Stimulated activated CD8-positive, alpha-beta memory T cell treated with anti-CD3 and anti-CD28 coated beads, Interleukin-2, amount 100 ng/mL, for 1 hour (primary cell): ENCODE data around the gene CEACAM16.
A peak's percentile ranks its signal among the peaks of the same experiment; 100 is the strongest.
"Not testable (repeated sequence)": the region's sequence is repeated elsewhere in the genome, so short reads cannot be mapped to it uniquely, and the experiment has no call there.

Experiments
- DNase-seq, 2 donors: peaks; one replicate each; pipeline ENCODE4 v3.0.0-alpha.2; 2020; ENCODE audit warnings: low read depth in 2 of 2

CEACAM16 gene, protein sequence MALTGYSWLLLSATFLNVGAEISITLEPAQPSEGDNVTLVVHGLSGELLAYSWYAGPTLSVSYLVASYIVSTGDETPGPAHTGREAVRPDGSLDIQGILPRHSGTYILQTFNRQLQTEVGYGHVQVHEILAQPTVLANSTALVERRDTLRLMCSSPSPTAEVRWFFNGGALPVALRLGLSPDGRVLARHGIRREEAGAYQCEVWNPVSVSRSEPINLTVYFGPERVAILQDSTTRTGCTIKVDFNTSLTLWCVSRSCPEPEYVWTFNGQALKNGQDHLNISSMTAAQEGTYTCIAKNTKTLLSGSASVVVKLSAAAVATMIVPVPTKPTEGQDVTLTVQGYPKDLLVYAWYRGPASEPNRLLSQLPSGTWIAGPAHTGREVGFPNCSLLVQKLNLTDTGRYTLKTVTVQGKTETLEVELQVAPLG

DNA sequence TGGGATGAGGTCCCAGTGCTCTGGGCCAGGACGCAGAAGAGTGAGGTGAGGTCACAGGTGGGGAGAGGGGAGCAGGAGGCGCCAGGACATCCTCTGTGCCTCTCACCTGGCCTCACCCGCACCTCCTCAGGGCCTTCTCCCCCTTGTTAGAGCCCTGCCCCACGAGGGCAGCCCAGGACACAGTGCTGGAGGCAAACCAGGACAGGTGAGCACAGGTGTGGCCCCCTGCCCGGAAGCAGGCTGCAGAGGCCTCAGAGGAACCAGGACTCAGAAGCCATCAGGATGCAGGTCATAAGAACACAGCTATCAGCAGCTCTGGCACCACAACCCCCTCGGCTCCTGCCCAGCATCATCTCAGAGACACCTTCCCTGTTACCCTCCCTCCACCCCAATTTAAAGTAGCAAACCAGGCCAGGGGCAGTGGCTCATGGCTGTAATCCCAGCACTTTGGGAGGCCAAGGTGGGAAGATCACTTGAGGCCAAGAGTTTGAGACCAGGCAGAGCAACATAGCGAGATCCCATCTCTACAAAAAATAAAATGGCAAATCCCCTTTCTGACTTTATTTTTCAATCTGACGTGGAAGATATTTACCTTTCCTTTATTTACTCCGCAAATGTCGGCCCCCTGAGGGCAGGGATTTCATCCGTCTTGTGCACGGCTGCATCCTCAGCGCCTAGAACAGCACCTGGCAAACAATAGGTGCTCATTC, at the start of gene CEACAM16:
Gene CEACAM16, plus strand, starts transcription at position 660 of the 710 bp plus-strand sequence. CDS start 2,306 bp downstream, outside the sequence.
- DNase-seq: no peak

DNA sequence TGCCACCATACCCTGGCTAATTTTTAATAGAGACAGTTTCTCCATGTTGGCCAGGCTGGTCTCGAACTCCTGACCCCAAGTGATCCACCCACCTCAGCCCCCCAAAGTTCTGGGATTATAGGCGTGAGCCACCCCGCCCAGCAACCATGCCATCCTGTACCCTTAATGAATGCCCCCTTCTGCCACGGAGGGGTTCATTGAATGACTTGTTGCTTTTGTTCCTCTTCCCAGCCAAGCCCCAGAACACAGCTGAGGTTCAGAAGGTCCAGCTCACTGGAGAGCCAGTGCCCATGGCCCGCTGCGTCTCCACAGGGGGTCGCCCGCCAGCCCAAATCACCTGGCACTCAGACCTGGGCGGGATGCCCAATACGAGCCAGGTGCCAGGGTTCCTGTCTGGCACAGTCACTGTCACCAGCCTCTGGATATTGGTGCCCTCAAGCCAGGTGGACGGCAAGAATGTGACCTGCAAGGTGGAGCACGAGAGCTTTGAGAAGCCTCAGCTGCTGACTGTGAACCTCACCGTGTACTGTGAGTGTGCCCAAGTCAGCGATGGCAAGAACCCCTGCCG, 49.3 kb upstream of the CEACAM16 start:
- DNase-seq: no peak

DNA sequence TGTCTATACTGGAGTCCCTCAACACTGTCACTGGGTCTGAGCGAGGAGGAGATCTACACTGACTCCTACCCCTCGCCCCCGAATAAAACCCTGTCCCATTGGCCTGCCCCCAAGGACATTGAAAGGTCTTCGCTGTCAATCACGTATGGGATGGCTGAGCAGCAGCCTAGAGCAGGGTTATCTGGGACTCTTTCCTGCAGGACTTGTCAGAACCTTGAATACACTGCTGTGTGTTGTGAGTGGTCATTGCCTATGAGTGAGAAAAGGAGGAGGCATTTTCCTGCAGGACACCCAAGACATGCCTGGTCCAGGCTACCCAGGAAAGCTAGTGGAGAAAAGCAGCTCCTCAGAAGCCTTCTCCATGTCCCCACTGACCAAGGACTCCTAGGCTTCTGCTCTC, 45.6 kb upstream of the CEACAM16 start:
- no peak for DNase-seq

DNA sequence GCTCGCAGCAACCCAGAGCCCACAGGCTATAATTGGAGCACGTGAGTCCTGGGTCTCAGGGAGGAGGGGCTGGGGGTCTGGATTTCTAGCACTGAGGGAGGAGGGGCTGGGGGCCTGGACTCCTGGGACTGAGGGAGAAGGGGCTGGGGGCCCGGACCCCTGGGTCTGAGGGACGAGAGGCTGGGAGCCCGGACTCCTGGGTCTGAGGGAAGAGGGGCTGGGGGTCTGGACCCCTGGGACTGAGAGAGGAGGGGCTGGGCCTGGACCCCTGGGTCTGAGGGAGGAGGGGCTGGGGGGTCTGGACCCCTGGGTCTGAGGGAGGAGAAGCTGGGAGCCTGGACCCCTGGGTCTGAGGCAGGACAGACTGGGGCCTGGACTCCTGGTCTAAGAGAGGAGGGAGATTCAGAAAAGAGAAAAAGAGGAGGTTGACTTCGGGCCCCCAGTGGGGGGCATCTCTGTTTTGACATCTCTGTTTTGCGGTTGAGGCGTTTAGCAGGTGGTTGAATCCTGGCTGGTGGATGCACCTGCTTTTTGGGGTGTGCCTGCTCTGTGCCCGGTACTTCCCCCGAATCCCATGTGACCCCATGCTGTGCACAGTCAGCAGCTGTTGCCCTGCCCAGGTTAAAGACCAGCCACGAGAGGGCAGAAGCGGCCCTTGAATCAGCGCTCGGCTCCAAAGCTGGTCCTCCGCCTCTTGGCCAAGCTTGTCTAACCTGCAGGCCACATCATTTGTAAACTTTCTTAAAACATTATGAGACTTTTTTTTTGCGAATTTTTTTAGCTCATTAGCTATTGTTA, 44.8 kb upstream of the CEACAM16 start:
- DNase-seq: peak; percentile 20 to 50

DNA sequence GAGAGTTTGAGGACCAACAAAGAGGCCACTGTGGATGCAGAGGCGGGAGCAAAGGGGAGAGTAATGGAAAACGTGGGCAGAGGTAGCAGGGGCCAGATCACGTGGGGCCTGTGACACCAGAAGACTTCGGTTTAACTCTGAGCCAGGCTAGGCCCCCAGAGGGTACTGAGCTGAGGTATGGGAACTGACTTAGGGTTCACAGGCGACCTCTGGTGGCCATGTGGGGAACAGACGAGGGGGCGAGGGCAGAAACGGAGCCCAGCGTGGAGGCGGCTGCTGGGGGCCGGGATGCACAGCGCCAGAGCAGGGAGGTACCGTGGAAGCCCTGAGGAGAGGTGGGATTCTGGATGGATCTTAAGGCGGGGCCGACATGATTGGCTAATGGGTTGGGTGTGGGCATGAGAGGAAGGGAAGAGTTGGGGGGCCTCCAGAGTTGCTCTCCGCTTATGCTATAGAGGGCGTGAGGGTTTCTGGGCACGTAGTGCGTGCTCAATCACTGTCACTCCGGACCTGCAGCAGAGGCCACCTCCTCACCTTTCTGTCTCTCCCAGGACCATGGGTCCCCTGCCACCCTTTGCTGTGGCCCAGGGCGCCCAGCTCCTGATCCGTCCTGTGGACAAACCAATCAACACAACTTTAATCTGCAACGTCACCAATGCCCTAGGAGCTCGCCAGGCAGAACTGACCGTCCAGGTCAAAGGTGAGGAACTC, 41.6 kb upstream of the CEACAM16 start:
- DNase-seq: peak; percentile 27 to 48

DNA sequence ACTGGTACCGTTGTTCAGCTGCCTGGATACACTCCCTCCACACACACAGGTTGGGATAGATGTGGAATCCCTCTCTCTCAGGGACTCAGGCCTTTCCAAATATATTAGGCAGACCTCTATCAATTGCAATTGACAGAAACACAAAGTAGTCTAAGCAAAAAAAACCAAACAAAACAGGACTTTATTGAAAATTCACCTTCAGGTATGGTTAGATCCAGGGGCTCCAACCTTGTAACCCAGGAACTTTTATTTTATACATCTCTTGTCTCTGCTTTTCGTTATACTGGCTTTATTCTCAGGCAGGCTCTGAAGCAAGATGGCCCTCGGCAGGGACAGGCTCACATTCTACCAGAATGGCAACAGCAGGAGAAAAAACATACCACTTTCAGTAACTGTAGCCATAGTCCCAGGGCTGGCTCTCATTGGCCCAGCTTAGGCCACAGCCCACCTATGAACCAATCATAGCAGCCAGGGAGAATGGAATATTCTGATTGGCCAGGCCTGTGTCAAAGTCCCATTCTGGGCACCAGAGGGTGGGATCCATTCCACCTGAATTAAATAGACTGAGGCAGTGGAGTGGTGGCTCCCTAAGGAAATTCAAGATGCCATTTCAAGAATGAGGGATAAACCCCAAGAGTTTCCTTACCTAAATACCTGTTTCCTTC, 40.8 kb upstream of the CEACAM16 start:
- no peak for DNase-seq

DNA sequence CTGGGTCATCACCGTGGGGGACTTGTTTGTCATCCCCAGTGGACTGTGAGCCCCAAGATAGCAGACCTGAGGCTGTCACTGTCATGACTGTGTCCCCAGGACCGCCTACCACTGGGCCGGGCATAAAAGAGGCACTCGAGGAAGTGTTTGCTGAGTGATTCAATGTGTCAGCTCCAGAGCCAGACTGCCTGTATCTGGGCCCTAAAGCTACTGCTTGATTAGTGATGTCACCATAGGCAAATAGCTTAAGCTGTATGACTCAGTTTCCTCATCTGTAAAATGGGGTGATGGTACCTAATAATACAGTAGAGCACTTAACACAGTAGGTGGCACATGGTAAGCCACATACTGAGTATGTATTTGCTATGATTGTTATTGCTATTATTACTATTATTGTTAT, 38.9 kb upstream of the CEACAM16 start:
- DNase-seq: no peak

DNA sequence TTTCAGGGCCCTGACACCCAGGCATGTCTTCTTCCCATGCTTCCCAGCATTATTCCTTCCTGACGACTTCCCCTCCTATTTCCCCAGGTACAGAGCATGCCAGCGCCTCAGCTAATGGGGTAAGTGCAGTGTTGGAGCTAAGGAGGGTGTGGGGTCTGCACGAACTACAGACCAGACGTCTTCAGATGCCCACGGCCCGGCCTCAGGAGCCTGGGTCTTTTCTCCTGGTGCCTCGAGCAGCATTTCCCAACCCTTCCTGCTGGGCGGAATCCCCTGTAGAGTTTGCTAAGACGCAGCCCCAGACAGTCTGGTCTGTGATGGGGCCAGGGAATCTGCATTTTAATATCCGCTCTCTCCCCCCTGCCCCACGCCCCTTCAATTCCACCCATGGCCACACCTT, 37.7 kb upstream of the CEACAM16 start:
- DNase-seq: no peak

DNA sequence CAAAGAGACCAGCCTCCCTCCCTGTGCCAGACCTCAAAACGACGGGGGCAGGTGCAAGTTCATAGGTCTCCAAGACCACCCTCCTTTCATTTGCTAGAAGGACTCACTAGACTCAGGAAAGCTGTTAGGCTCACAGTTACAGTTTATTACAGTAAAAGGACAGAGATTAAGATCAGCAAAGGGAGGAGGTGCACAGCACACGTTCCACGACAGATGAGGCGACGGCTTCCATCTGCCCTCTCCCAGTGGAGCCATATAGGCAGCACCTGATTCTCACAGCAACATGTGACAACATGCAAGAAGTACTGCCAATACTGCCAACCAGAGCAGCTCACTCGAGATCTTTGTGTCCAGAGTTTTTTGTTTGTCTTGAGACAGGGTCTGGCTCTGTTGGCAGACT, 37.0 kb upstream of the CEACAM16 start:
- no peak for DNase-seq

DNA sequence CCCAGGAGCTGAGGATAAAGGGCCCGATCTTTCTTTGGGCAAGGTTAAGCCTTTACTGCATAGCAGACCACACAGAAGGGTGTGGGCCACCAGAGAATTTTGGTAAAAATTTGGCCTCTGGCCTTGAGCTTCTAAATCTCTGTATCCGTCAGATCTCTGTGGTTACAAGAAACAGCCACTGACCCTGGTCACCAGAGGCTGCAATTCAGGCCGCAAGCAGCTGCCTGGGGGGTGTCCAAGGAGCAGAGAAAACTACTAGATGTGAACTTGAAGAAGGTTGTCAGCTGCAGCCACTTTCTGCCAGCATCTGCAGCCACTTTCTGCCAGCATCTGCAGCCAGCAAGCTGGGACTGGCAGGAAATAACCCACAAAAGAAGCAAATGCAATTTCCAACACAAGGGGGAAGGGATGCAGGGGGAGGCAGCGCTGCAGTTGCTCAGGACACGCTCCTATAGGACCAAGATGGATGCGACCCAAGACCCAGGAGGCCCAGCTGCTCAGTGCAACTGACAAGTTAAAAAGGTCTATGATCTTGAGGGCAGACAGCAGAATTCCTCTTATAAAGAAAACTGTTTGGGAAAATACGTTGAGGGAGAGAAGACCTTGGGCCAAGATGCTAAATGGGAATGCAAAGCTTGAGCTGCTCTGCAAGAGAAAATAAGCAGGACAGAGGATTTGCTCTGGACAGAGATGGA, 36.1 kb upstream of the CEACAM16 start:
- DNase-seq: no peak

DNA sequence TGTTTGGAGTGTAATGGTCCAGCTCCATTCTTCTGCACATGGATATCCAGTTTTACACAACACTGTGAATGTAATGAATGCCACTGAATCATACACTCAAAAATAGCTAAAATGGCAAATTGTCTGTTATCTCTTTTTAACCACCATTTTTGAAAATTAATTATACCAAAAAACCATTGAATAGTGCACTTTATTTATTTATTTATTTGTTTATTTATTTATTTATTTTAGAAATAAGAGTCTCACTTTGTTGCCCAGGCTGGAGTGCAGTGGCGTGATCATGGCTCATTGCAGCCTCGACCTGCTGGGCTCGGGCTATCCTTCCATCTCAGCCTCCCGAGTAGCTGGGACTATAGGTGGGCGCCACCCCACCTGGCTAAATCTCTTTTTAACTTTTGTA, 35.0 kb upstream of the CEACAM16 start:
- DNase-seq: no peak

DNA sequence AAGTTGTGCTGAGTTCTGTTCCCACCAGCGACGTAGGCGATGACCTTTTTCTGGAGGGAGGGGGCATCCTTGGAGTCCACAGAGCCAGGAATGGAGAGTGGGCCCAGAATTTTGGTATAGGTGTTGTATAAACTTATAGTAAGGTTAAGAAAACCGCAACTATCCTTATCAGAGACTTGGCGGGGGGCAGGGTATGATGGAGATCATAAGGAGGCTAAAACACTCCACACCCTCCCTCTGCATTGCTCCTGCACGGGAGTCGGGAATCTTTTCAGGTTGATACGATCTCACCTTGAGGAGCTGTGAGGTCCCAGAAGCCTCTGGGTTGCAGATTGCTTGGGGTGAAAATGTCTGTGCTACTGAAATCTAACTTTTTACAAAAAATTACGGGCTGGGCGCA, 34.0 kb upstream of the CEACAM16 start:
- DNase-seq: no peak

DNA sequence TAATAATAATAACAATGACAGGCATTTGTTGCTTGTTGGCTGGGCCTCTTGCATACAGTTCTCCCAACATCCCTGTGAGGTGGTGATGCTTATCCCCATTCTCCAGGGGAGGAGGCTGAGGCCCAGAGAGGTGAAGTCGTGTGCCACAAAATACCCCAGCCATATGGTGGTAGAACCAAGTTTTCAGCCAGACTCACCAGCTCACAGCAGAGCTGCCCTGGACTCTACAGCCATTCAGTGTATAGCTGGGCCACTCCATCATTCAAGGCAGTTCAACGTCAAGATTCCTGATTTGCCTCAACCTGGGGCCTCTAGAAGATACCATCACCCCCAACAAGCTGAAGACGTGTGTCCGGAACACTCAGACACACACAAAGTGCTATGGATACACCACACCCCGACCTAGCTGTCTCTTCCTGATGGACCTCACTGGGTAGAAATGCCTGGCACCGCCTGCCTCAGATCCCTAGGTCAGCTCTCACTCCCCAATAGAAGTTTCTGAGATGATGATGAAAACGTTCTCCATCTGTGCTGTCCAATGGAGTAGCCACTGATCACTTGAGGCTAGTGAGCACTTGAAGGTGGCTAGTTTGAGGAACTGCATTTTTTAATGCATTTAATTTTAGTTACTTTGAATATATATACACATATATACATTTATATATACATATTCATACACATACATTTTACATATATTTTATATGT, 31.9 kb upstream of the CEACAM16 start:
- DNase-seq: no peak

DNA sequence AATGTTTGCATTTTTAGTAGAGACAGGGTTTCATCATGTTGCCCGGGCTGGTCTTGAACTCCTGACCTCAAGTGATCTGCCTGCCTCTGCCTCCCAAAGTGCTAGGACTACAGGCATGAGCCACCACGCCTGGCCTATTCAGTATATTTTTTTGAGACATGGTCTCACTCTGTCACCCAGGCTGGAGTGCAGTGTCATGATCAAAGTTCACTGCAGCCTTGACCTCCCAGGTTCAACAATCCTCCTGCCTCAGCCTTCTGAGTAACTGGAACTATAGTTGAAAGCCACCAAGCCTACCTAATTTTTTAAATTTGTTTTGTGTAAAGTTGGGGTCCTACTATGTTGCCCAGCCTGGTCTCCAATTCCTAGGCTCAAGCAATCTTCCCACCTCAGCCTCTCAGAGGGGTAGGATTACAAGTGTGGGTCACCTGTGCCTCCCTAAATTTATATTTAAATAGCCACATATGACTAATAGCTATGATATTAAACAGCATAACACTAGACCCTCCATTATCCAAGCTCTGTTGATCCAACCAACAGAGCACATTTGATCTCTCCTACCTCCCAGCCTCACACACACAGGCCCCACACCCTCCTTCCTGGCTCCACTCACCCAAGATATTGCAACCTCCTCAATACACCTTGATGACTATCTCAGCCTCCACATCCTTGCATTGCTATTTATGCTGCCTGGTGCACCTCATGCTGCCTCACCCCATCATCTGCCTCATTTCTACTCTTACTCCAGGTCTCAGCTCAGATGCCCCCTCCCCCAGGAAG, 29.8 kb upstream of the CEACAM16 start:
- no peak for DNase-seq

DNA sequence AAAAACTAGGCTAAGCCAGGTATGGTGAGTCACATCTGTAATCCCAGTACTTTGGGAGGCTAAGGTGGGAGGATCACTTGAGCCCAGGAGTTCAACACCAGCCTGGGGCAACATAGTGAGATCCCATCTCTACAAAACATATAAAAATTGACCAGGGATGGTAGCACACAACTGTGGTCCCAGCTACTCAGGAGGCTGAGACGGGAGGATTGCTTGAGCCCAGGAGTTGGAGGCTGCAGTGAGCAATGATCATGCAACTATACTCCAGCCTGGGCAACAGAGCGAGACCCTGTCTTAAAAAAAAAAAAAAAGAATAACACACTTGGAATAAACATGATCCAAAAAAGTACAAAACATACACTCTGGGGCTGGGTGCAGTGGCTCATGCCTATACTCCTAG, 28.9 kb upstream of the CEACAM16 start:
- not testable (repeated sequence) for DNase-seq

DNA sequence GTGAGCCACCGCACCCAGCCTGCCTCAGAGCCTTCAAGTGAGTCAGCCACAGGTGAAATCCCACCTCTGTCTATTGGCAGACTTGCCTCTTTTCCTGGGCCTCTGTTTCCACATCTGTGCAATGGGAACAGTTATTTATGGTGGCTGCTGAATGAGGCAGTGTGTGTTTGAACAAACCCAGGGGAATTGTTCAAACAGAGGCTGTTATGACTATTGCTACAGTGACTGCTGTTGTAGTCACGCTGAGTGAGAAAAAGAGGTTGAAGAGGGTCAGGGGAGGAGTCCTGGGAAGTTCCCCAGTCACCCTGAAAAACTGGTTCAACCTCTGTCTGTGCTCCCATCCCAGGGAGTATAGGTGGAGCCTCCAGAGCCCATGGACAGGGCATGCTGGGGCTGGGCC, 27.6 kb upstream of the CEACAM16 start, which contains the start of gene CEACAM19:
Gene CEACAM19, plus strand, starts transcription at position 83 of the 400 bp plus-strand sequence. CDS start 450 bp downstream, outside the sequence.
- no peak for DNase-seq

DNA sequence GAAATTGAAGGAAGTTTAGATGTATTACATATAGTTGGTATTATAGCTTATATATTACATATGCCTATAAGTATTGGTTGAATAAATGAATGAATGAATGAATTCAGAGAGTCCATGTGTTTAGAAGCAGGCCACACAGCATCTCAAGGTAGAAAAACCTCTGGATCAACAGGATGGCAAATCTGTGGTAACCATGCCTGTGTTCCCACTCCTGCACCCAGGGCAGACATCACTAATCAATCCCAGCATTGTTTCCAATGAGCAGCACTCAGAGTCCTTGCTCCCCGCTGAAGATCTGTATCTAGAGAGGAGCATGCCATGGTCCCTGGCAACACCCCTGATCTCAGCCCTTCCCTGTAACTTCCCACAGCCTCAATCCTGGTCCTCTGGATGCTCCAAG, 26.7 kb upstream of the CEACAM16 start:
- no peak for DNase-seq

DNA sequence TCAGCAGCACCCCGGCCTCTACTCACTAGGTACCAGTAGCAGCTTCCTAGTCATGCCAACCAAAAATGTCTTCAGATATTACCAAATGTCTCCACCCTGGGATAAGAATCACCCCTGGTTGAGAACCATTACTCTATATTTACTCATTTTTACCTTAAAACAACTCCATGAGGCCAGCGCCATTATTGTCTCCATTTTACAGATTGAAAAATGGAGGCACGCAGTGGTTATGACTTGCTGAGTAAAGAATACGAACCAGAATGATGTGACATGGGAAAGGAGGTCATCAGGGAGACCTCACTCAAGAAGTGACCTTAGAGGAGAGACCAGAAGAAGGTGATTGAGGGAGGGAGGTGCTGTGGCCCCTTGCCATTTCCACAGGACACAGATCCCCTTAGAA, 25.4 kb upstream of the CEACAM16 start:
- DNase-seq: no peak

DNA sequence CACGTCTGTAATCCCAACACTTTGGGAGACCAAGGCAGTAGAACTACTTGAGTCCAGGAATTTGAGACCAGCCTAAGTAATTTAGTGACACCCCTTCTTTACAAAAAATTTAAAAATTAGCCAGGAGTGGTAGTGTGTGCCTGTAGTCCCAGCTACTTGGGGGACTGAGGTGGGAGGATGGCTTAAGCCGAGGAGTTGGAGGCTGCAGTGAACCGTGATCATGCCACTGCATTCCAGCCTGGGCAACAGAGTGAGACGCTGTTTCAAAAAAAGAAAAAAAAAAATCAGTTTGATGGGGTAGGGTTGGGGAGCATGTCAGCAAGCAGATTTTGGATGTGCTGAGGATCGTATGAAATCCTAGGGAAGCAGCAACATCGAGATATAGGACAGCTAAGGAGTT, 23.4 kb upstream of the CEACAM16 start:
- no peak for DNase-seq
